Tibial nerve (tissue), 3 donors: ENCODE data around the gene GAK.

Experiments used
- POLR2A ChIP-seq, 2 donors: fragments of 450-650 bp; IDR thresholded peaks; one replicate each; pipeline ENCODE4 v1.6.1; 2017; ENCODE audit warnings: antibody characterized with exemption in 2 of 2, mild to moderate bottlenecking in 2 of 2, moderate library complexity in 2 of 2
- TF ChIP-seq, protein P1 (sequence below), 5 experiments: fragments of 200-600 bp in 3 of 5; fragments of 450-650 bp in 2 of 5; sonication (generic) in 3 of 5; IDR thresholded peaks; one replicate each; pipeline ENCODE4 v1.5.1; 2016 to 2019; ENCODE audit warnings: antibody characterized with exemption in 5 of 5, mild to moderate bottlenecking in 3 of 5, moderate library complexity in 2 of 5

GRCh38 chr4:872241-872981, 59.7 kb downstream of the GAK start:
- TF ChIP-seq, protein P1, sequence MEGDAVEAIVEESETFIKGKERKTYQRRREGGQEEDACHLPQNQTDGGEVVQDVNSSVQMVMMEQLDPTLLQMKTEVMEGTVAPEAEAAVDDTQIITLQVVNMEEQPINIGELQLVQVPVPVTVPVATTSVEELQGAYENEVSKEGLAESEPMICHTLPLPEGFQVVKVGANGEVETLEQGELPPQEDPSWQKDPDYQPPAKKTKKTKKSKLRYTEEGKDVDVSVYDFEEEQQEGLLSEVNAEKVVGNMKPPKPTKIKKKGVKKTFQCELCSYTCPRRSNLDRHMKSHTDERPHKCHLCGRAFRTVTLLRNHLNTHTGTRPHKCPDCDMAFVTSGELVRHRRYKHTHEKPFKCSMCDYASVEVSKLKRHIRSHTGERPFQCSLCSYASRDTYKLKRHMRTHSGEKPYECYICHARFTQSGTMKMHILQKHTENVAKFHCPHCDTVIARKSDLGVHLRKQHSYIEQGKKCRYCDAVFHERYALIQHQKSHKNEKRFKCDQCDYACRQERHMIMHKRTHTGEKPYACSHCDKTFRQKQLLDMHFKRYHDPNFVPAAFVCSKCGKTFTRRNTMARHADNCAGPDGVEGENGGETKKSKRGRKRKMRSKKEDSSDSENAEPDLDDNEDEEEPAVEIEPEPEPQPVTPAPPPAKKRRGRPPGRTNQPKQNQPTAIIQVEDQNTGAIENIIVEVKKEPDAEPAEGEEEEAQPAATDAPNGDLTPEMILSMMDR (IDR thresholded peaks at IDR 0.05), result no peak
- TF ChIP-seq POLR2A (IDR thresholded peaks at IDR 0.05), result no peak
